NCI-H82 treated with DMSO at 0.1 percent for 48 hours (cell line): ENCODE measurements around the gene TBX1.

ENCODE experiments used
- DNase-seq: peaks from one replicate; lab custom pipeline; 2025; ENCODE audit not compliant: unreplicated experiment; lab: John Stamatoyannopoulos, UW

Gene TBX1

DNA sequence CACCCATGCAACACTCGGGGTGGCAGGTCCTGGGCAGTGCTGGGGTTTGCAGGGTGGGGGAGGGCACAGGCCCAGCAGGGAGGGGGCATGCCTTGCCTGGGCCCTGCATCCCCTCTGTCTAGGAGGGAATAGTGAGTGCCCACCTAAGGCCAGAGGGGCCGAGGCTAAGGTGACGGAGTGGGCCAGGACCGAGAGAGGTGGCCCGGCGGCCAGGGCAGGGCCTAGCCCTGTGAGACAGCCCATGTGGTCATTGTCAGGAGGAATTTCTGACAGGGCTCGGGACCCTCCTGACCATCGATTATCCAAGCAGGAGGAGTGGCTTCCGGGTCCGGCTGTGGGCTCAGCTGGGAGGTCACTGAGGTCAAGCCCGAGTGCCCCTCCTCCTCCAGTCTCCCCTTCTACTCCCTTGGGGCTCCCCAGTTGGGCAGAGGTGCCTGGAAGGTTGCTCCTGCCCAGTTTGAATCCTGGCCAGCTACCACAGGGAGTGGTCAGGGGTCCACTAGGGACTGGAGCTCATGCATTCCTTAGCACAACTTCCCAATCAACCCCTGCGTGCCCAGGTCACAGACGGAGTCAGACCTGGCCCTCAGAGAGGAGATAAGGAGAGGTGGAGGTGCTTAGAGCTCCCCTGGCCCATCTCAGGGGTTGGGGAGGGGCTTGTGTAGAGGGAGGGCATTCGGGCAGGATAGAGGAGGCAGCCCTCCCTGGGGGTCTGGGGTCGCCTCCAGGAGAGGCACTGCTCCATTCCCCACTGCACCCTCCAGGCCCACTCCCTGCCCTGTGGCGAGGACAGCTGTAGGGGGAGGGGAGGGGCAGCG, 22.5 kb upstream of the TBX1 start:
- DNase-seq, result no peak

DNA sequence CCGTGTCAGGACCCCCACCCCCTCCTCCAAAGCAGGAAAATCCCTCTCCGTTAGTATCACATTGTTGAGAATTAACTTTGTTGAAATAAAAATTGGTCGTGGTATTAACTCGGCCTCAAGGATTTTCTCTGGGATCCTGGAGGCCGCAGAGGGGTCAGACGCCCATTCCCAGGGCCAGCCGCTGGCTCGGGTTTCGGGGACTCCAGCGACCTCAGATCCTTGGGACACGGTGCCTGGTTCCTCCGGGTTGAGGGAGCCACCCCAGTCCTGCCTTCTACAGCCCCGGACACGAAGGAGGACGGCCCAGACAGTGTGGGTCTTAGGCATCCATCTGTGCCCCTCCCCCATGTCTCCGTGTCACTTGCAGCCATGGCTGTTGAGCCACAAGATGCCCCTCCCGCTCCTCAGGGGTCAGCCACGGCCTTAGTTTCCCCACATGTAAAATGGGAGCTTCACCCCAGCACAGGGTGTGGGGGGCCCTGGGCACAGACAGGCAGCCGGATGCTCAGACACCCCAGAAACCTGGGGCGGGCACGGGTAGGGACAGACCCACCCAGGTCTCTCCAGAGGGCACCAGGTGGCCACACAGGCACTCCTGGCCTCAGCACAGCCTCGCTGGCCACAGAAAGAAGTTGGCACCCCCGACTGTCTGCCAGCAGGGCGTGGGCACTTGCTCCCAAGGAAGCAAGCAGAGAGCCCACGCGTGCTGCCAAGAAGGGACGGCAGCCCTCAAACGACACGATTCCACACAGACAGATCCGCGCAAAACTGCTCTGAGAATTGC, 21.7 kb upstream of the TBX1 start:
- no peak for DNase-seq

DNA sequence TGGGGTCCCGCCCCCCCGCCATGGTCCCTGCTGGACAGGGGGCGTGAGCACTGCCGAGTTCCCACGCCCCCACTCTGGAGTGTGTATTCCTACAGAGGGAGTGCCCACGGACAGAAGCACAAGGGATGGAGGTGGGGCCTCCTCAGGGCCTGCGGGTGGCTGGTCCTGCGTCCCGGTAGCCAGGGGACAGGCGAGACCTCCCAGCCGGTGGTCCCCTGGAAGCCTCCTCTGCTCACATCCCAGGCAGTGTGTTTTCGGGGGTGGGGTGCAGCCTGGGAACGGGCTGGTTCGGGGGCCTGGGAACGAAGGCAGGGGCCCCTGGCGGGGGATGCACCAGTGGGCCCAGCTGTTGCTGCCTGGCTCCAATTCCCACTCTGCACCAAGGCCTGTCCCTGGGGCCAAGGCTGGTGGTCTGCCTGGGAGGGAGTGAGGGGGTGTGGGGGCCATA, 21.1 kb upstream of the TBX1 start:
- no peak for DNase-seq

DNA sequence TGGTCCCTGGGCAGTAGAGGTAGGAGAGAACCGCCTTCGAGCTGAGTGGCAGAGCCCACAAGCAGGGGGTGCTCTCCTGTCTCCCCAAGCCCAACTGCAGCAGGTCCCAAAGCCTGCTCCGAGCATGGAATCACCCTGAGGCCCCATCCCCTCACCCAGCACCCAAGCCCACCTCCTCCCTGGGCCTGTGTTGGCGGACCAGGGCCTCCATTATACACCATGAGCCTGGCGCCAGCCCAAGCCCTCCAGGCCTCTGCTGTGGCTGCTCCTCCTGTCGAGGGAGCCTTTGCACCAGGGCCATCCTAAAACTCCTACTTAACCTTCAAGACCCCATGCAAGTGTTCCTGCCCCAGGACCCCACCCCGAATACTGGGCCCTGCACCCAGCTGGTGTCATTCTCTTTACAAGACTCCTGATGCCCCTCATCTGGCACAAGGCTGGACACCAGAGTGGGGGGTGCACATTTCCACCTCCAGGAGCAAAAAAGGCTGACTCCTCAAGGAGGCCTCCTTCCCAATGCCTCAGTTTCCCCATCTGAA, 20.6 kb upstream of the TBX1 start:
- DNase-seq, result no peak

DNA sequence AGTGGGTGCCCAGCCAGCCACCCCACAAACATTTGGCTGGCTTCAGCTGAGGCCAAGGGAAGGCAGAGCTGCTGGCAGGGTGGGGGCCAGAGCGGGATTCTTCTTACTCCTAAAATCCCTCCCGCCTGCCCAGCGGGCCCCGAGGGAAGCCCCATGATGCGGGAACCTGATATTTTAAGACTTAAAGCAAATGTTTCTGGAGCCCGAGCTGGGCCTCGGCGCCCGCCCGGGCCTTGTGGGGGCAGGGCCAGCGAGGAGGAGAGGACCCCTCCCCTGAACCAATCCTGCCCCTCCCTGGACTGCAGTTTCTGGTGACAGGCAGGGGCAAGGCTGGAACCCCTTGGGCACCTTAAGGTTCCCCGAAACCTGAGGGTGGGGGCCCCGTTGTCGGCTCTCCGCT, 20.0 kb upstream of the TBX1 start:
- no peak for DNase-seq

DNA sequence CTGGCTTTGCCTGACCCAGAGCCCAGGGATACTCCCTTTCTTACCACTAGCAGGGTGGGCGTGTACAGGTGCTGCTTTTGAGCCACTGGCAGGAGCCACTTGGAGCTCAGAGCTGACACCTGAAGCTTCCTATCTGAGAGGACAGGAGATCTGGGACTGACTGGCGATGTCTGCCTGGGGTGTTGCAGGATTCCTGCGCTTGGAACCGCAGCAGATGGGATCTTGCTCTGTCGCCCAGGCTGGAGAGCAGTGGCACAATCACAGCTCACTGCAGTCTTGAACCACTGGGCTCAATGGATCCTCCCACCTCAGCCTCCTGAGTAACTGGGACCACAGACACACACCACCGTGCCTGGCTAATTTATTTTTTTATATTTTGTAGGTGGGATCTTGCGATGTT, 19.5 kb upstream of the TBX1 start:
- no peak for DNase-seq

DNA sequence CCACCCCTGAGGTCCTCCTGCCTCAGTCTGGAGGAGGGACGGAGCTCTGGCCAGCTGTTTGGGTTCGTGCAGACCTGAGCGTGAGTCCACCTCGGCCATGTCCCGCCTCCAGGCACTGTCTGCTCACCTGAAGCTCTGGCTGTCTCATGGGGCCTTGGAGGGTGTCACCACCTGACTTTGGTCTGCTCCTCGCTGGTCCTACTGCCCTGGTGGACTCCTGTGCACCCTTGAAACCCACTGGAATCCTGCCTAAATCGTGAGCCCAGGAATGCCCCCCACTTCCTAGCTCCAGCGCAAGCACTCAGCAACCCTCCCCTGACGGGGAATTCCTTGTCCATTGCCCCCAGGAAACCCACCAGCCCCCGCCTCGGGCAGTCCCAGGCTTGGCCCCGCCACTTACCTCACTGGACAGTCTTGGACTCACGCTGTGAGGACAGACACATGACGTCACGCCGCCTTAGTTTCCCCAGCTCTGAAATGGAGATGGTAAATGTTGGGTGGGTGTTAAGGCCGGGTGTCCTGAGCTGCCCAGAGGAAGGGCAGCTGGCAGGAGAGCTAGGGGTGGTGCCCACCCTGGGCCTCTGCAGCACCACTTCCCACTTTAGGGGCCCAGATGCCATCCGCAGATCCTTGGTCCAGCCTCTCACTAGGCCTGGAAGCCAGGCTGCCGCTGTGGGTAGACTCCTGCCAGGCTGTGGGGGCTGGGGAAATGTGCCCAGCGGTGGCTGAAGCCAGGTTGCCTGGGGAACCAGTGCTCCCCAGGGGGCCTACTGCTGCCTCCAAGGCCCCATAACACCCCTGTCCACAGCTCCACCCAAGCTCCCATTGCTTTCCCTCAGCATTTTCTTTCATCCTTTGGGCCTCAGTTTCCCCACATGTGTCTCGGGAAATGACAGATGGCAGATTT, 18.2 kb upstream of the TBX1 start:
- DNase-seq, result no peak

DNA sequence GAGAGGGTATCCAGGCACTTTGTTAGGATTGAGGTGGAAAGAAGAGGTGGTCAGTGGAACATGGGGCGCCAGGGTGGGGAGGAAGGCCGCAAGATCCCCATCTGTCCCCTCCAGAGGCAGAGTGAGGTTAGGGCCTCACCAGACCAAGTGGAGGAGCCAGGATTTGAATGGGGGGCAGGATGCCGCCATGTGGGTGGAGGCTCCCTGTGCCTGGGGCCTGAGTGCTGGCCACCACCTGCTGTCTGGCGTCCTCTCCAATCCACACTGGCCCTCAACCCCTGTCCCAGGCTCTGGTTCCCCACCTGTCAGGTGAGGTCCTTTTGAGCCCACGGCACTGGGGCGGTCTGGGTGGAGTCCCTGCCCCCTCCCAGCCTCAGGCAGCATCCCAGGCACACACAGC, 17.5 kb upstream of the TBX1 start:
- DNase-seq, result no peak

DNA sequence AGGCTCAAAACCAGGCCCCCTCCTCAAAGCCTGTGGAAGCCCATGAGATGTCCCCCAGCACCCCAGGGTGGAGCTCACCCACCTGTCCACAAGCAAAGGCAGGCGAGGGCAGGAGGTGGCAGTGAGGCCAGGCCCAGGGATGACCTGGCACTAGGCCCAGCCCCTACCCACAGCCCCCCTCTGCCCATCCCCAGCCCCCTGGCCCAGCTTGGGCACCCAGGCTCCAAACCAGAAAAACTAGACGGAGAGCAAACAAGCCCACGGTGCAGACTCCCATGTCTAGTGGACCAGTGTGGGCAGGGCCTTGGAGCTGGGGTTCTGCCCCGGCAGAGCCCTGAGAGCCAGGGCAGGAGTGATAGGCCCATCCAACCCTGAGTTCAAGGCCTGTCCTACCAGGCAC, 16.9 kb upstream of the TBX1 start:
- no peak for DNase-seq

DNA sequence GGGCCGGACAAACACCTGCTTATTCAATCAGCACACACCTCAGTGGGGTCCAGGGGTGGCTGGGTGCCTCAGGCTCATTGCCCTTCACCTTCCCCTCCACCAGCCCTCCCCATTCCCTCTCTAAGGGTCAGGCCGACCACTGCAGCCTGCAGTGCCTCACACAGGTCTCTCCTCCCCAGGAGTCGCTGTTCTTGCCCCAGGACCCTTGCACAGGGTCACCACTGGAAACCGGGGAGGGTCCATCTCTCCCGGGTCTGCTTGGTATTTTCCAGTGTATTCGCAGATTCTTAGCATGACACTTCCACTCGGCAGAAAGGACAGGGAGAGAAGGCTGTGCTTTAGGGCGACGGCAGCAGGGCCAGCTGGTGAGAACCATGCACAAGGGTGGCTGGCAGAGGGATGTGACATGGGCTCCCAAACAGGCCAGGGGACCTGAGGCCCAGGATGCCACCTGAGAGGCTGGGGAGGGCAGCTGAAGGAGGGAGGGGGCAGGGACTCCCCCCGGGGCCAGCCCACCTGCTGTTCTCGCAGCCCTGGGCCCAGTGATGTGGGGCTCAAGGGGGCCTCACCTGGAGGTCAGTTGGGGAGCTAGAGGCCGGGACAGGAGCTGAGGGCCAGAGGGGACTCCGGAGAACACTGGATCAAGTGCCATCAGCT, 16.1 kb upstream of the TBX1 start:
- DNase-seq, result no peak

DNA sequence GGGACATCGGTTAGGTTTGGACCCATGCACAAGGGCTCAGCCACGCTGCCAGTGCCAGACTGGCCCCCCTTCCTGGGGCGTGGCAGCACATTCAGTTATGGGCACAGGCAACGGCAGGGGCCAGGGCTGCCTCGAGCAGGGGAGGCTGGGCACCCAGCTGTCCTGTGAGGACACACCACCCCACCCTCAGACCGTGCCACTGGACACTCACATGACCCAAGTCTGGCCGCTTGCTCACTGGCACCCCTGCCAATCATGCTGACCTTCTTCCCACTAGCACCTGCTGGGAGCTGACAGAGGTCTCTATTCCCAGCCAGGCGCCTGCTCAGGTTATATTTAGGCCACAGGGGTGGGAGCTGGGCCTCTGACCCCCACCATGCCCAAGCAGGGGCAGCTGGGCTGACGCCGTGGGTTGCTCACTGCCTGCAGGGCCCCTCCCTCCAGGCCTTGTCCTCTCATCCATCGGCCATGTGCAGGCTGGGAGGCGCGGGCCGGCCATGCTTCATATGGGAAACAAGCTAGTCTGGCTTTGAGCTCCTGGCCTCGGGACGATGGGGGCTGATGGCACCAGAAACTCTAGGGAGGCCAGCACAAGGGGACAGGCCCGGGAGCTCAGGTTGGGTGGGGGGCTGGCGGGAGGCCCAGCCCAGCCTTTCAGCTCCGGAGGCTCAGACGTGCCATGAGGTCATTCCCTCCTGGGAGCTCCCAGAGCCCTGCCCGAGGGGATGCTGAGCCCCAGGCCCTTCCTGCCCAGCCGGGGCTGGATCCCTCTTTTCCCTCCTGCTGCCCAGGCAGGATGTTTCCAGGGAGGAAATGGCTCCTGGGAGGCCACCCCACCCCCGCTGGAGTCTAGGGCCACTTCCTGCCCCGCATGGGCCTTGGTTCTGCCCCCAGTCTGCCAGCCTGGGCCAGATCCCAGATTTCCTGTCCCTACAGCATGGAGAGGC, 15.2 kb upstream of the TBX1 start:
- no peak for DNase-seq

DNA sequence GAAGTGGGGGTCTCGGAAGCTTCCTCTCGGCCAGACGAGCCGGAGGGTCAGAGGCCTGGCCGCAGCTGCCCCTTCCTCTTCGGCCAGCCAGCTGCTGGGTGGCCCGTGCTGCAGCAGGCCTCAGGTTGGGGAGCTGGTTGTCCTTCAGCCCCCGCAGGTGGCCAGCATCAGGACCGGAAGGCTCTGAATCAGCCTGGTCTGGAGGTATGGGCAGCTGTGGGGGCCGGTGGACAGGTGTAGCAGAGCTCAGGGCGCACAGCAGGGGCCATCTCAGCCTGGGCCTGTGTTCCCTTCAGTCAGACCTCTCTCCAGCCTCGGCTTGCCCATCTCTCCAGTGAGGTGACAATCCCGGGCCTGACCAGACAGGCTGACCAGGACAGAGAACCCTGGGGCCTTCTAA, 13.9 kb upstream of the TBX1 start:
- DNase-seq, result no peak

DNA sequence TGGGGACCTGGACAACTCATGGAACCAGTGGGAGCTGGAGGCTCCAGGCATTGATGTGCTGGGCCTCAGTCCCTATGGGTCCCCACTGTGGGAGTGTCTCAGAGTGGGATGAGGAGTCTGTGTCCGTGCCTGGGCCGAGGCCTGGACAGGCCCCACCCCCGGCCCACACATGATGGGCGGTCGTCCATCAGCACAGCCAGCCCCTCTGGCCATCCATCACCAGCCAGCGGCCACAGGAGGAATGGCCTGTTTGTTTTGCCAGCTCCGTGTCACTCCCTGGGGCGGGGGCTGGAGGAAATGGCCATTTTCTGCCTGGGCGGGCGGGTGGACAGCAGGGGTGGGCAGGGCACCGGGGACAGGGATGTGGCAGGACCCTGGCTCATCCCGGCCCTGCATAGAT, 13.0 kb upstream of the TBX1 start:
- DNase-seq, result no peak

DNA sequence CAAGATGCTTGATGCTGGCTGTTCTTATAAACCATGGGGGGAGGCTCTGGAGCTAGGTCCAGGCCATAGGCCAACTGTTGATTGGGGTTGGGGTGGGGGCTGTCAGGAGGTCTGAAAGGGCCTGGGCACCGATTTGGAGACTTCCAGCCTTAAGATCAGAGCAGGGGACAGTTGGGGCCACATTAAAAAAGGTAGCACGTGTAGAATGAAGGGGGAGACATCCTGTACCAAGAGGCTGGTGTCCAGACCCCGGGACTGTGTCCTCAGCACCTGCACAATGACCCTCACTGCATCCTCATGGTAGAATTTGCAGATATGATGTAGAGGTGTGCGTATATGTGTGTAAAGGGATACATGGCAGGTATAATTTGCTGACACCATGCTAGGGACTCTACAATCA, 12.4 kb upstream of the TBX1 start:
- no peak for DNase-seq

DNA sequence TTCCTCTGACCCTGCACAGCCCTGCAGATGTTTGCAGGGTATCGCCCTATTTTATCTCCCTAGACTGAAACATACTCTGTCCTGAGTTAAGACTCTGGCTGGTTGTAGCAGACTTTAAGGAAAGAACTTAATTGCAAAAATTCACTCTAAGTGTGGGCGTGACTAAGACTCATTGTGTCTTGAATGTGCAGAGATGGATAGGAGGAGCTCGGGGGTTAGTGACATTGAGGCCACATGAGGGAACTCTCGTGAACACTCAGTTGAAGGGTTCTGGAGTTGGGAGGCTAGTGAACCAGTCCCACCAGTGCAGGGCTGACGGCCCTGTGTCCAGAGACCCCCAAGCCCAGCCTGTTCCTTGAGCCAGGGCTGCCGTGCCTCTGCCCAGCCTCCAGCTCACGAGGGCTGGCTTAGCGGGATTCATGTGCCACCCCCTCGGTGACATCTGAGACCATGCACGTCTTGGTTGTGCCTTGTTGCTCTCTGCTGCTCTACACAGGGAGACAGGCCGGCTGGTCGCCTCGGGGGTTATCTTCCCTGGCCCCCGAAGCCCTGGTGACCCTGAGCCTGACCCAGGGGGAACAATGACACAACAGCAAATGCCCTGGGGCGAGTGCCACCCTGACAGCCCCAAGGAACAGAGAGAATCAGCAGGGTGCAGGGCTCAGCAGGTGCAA, 11.4 kb upstream of the TBX1 start:
- DNase-seq, result no peak

DNA sequence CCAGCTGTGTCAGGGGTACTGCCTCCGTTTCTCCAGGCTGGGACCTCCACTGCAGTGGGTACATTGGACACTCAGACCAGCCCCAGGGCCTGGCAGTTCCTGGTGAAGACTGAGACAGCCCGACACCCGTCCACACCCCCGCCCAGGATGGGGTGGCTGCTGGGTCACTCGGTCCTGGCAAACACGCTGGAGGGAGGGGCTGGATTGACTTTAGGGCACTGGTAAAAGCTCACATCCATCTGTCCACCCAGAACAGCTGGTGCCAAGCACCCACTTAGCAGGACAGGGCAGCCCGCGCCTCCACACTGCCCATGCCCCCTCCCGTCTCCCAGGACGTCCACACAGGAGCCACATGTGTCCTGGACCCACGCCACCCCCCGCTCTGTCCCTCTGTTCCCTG, 10.7 kb upstream of the TBX1 start:
- no peak for DNase-seq

DNA sequence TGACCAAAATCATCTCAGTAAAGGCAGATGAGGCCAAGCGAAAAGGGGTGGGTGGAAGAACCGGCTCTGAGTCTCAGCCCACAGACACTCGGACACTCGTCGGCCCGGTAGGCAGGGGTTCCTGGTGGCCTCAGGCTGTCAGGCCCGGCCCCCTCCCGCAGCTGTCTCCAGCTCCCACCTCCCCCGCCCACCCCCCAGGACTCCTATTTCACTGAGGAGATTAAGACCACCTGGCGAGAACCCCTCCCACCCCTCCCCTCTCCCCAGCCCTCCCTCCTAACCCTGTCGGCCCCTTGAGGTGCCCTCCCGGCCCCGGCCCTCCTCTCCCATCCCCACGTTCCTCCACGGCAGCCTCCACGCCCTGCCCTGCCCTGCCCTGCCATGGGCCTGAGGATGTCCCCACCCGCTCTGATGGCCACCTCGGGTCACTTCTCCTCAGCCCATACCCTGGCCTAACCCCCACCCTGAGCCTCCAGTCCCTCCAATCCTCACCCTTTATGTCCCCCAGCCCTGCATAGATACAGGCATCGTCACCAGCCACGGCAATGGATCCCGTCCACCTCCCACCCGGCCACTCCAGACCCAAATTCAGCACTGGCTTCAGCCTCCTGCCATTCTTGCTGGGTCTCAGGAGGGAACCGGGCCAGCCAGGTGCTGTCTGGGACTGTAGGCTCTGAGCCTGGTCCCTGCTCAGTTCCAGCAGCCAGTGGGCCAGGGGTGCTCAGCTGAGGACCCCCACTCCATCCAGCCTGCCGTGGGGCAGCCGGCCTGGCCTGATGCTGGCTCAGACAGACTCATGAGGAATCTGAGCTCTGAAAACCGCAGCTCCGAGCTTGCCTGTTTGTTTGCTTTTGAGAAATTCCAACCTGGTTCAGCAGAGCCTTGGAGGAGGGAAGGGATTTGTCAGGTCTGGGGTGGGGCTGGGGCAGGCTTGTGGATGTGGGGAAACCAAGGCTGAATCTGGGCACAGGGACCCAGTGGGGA, 9.8 kb upstream of the TBX1 start:
- DNase-seq, result no peak
